K562 (cell line): Measurements from ENCODE around the gene ATXN1. TPM values are rescaled to one million over a fixed set of nuclear protein-coding genes. Genes with fewer than 3 reads are reported as not detected.

Experiments used
- CEBPG ChIP-seq, 3 experiments: fragments of 200-800 bp in 1 of 3; sonication (Bioruptor generic) in 1 of 3; sonication (generic) in 1 of 3; formaldehyde crosslinking in 1 of 3; IDR thresholded peaks in 2 of 3; conservative IDR thresholded peaks in 1 of 3; 2 replicates each; pipeline versions ENCODE4 v1.6.1 to v1.8.0; 2016 to 2022; ENCODE audit warnings: missing compliant biosample characterization in 2 of 3, missing genetic modification characterization in 2 of 3, mild to moderate bottlenecking in 1 of 3, missing genetic modification reagents in 1 of 3
- DPF2 ChIP-seq: fragments of 450-650 bp; IDR thresholded peaks from 2 replicates; pipeline ENCODE4 v1.6.1; 2016
- E2F1 ChIP-seq: sonication (generic); formaldehyde crosslinking; IDR thresholded peaks from 2 replicates; pipeline ENCODE4 v1.8.1; 2023; ENCODE audit warnings: mild to moderate bottlenecking, missing genetic modification reagents, moderate library complexity
- E2F6 ChIP-seq, 2 experiments: IDR thresholded peaks; 2 replicates each; pipeline ENCODE4 v1.6.1; 2011; ENCODE audit warnings: borderline replicate concordance in 1 of 2, control low read depth in 1 of 2, low read depth in 1 of 2, low read length in 1 of 2, mild to moderate bottlenecking in 1 of 2, mixed read lengths in 1 of 2, moderate library complexity in 1 of 2; ENCODE audit not compliant: insufficient read depth in 1 of 2, insufficient read length in 1 of 2, poor library complexity in 1 of 2, severe bottlenecking in 1 of 2; ENCODE audit errors: extremely low read depth in 1 of 2
- EP300 ChIP-seq: IDR thresholded peaks from 2 replicates; pipeline ENCODE4 v1.6.1; 2012; ENCODE audit warnings: low read length, improper control_type of control experiment
- EZH2 ChIP-seq: IDR thresholded peaks from 2 replicates; pipeline ENCODE4 v1.6.1; 2012; ENCODE audit warnings: low read depth, mild to moderate bottlenecking, inconsistent platforms, low read length, borderline replicate concordance
- FOXA1 ChIP-seq: fragments of 450-650 bp; IDR thresholded peaks from 2 replicates; pipeline ENCODE4 v1.6.1; 2016; ENCODE audit warnings: mild to moderate bottlenecking, borderline replicate concordance
- KLF16 ChIP-seq: IDR thresholded peaks from 2 replicates; pipeline ENCODE4 v1.6.1; 2016; ENCODE audit warnings: antibody characterized with exemption
- KLF6 ChIP-seq: fragments of 250-450 bp; sonication (Bioruptor Pico); IDR thresholded peaks from 2 replicates; pipeline ENCODE4 v1.4.0; 2020; ENCODE audit warnings: mild to moderate bottlenecking, moderate library complexity, borderline replicate concordance
- LEF1 ChIP-seq: fragments of 450-650 bp; IDR thresholded peaks from 2 replicates; pipeline ENCODE4 v1.6.1; 2016; ENCODE audit warnings: mild to moderate bottlenecking
- MLLT1 ChIP-seq, 2 experiments: fragments of 450-650 bp; IDR thresholded peaks; 2 replicates each; pipeline ENCODE4 v1.6.1; 2016
- NKRF ChIP-seq: fragments of 450-650 bp; IDR thresholded peaks from 2 replicates; pipeline ENCODE4 v1.6.1; 2016; ENCODE audit warnings: borderline replicate concordance
- NR2C2 ChIP-seq, 2 experiments: fragments of 200-800 bp in 1 of 2; sonication (Bioruptor generic) in 1 of 2; sonication (generic) in 1 of 2; formaldehyde crosslinking in 1 of 2; IDR thresholded peaks; 2 replicates each; pipeline versions ENCODE4 v1.6.1 to v1.8.0; 2016 to 2022; ENCODE audit warnings: mild to moderate bottlenecking in 1 of 2, missing compliant biosample characterization in 1 of 2, missing genetic modification characterization in 1 of 2, missing genetic modification reagents in 1 of 2
- PYGO2 ChIP-seq: fragments of 450-650 bp; IDR thresholded peaks from 2 replicates; pipeline ENCODE4 v1.6.1; 2016; ENCODE audit warnings: mild to moderate bottlenecking, missing genetic modification characterization, moderate library complexity, missing compliant biosample characterization
- SNIP1 ChIP-seq: fragments of 450-650 bp; IDR thresholded peaks from 2 replicates; pipeline ENCODE4 v1.7.1; 2017; ENCODE audit warnings: low read depth, mild to moderate bottlenecking
- ZBTB8A ChIP-seq: fragments of 450-650 bp; IDR thresholded peaks from 2 replicates; pipeline ENCODE4 v1.6.1; 2018; ENCODE audit warnings: mild to moderate bottlenecking, moderate library complexity; ENCODE audit not compliant: partially characterized antibody
- ZFP30 ChIP-seq: fragments of 250-450 bp; sonication (Bioruptor Pico); IDR thresholded peaks from 2 replicates; pipeline ENCODE4 v1.8.0; 2022; ENCODE audit warnings: moderate library complexity, mild to moderate bottlenecking, inconsistent platforms, borderline replicate concordance
- ZNF263 ChIP-seq: sonication (generic); formaldehyde crosslinking; IDR thresholded peaks from 2 replicates; pipeline ENCODE4 v1.8.0; 2022; ENCODE audit warnings: mild to moderate bottlenecking, missing genetic modification reagents, borderline replicate concordance
- ZNF384 ChIP-seq: IDR thresholded peaks from 2 replicates; pipeline ENCODE4 v1.6.1; 2012; ENCODE audit warnings: low read depth, low read length, improper control_type of control experiment
- polyA plus RNA-seq, 8 experiments: library from polyadenylated mRNA; depleted of rRNA in 4 of 8; stranded (reverse) in 5 of 8; unstranded in 3 of 8; fragments of >200 nt; fragmentation: Nextera tagmentation in 2 of 8; fragmentation: Illumina TruSeq in 1 of 8; extraction: Ambion mirVana in 2 of 8; extraction: Trizol in 1 of 8; gene quantifications; 2 replicates each; pipeline versions ENCODE4 v1.2.1 to v1.2.3, GENCODE V29; 2011 to 2014; ENCODE audit warnings: inconsistent platforms in 1 of 8, missing spikeins in 1 of 8
- total RNA-seq, 7 experiments: library from RNA; depleted of rRNA in 6 of 7; stranded (reverse); fragments of >200 nt in 6 of 7; fragmentation: Illumina TruSeq in 2 of 7; extraction: Trizol in 2 of 7; gene quantifications; 2 replicates each; pipeline versions ENCODE4 v1.2.1 to v1.2.3, GENCODE V29; 2011 to 2021; ENCODE audit warnings: low replicate concordance in 1 of 7

Gene ATXN1
- total and polyA plus RNA-seq, 9 of the 15 experiments (the other 6 are each of a cell fraction or from before 2014, with no cell fraction given) = under 0.01 to 1.2 (median 0.58) TPM

GRCh38 chr6:16265351-16266341 lies 495.6 kb downstream of the ATXN1 start (continued):
- TF ChIP-seq PYGO2 (tag) (no peak), KLF16 (no peak), EP300 (peak; percentile 75), FOXA1 (no peak), KLF6 (CRISPR knock-in tag) (0 out of 2 replicates have a peak, but pooled peaks have one; percentile 68), E2F1 (CRISPR knock-in tag) (peak; percentile 74), MLLT1 (IDR thresholded peaks at IDR 0.05) (peak; percentile 99 to 100), ZBTB8A (no peak), EZH2 (no peak), DPF2 (peak; percentile 67; the same call in 1 of the 2 replicates), E2F6 (IDR thresholded peaks at IDR 0.05; ENCODE audit: borderline replicate concordance in 1 of 2, extremely low read depth in 1 of 2, insufficient read depth in 1 of 2, insufficient read length in 1 of 2, low read depth in 1 of 2, low read length in 1 of 2, poor library complexity in 1 of 2, severe bottlenecking in 1 of 2) (peak; percentile 45 to 81), NR2C2 (CRISPR knock-in tag; IDR thresholded peaks at IDR 0.05) (peak; percentile 38), NR2C2 (tag; IDR thresholded peaks at IDR 0.05) (no peak), ZNF384 (0 out of 2 replicates have a peak, but pooled peaks have one; percentile 4), LEF1 (peak; percentile 79), SNIP1 (no peak), ZNF263 (CRISPR knock-in tag) (peak; percentile 78; the same call in 1 of the 2 replicates), NKRF (peak; percentile 80; the same call in 1 of the 2 replicates), CEBPG (CRISPR knock-in tag; IDR thresholded peaks at IDR 0.05) (peak; percentile 14; the same call in 1 of the 2 replicates), CEBPG (tag; conservative IDR thresholded peaks at IDR 0.05 in 1 of 2, IDR thresholded peaks at IDR 0.05 in 1 of 2) (no peak), ZFP30 (peak; percentile 81; the same call in 1 of the 2 replicates)
